Measurements from ENCODE around the gene LSM3. TPM values are rescaled to one million over a fixed set of nuclear protein-coding genes. Genes with fewer than 3 reads are reported as not detected.

The LSM3 gene
- total and polyA plus RNA-seq, 2 experiments from 2014 or later = 12.4 to 22.1 TPM

GRCh38 chr3:14213066-14213774 is 34.6 kb downstream of the LSM3 start:
- Histone ChIP-seq H3K27me3 (no peaks in the 10 kb centered on the region), H3K27ac (no peak overlapping the region), H3K4me3 (no peak overlapping the region), H3K9me2 (replicated peaks; ENCODE audit: insufficient read depth) (no peaks in the 10 kb centered on the region), H2AFZ (no peak overlapping the region), H3K9me3 (ENCODE audit: low read depth) (no peaks in the 10 kb centered on the region), H3K4me1 (ENCODE audit: insufficient read depth) (peaks cover 33% of the 10 kb centered on the region), H3K79me2 (no peaks in the 10 kb centered on the region), H4K20me1 (ENCODE audit: insufficient read depth, poor library complexity, severe bottlenecking) (no peaks in the 10 kb centered on the region), H3K4me2 (no peak overlapping the region), H3K36me3 (replicated peaks; ENCODE audit: insufficient read depth, low read depth) (no peaks in the 10 kb centered on the region)
- WGBS (ENCODE audit: low lambda C conversion rate, missing lambda C conversion rate) = 96% methylated on average over 7 of the region's 7 CpGs
- no peak for TF ChIP-seq EZH2phosphoT487 (IDR thresholded peaks at IDR 0.05; ENCODE audit: low read depth, severe bottlenecking, unreplicated experiment)
- TF ChIP-seq EZH2 (IDR thresholded peaks at IDR 0.05; ENCODE audit: borderline replicate concordance) = no peak
- no peak for TF ChIP-seq CTCF (IDR thresholded peaks at IDR 0.05; ENCODE audit: poor library complexity)
- DNase-seq (ENCODE audit: low spot score) = no peak

GRCh38 chr3:14214764-14215163 is 36.1 kb downstream of the LSM3 start:
- Histone ChIP-seq H3K4me1 (ENCODE audit: insufficient read depth) (peaks cover 19% of the 10 kb centered on the region), H3K9me3 (ENCODE audit: low read depth) (no peaks in the 10 kb centered on the region), H3K79me2 (no peaks in the 10 kb centered on the region), H3K4me3 (no peak overlapping the region), H3K4me2 (no peak overlapping the region), H3K9me2 (replicated peaks; ENCODE audit: insufficient read depth) (no peaks in the 10 kb centered on the region), H3K36me3 (replicated peaks; ENCODE audit: insufficient read depth, low read depth) (no peaks in the 10 kb centered on the region), H2AFZ (no peak overlapping the region), H4K20me1 (ENCODE audit: insufficient read depth, poor library complexity, severe bottlenecking) (no peaks in the 10 kb centered on the region), H3K27me3 (no peaks in the 10 kb centered on the region), H3K27ac (no peak overlapping the region)
- DNase-seq (ENCODE audit: low spot score) = no peak
- 66% methylated on average over 4 of the region's 4 CpGs for WGBS (ENCODE audit: low lambda C conversion rate, missing lambda C conversion rate)
- no peak for TF ChIP-seq EZH2phosphoT487 (IDR thresholded peaks at IDR 0.05; ENCODE audit: low read depth, severe bottlenecking, unreplicated experiment)
- TF ChIP-seq CTCF (IDR thresholded peaks at IDR 0.05; ENCODE audit: poor library complexity) = no peak
- TF ChIP-seq EZH2 (IDR thresholded peaks at IDR 0.05; ENCODE audit: borderline replicate concordance) = no peak

GRCh38 chr3:14216257-14217048 is 37.8 kb downstream of the LSM3 start:
- TF ChIP-seq CTCF (IDR thresholded peaks at IDR 0.05; ENCODE audit: poor library complexity) (no peak), EZH2phosphoT487 (IDR thresholded peaks at IDR 0.05; ENCODE audit: low read depth, severe bottlenecking, unreplicated experiment) (no peak), EZH2 (IDR thresholded peaks at IDR 0.05; ENCODE audit: borderline replicate concordance) (no peak)
- Histone ChIP-seq H3K27ac (no peak overlapping the region), H3K27me3 (no peaks in the 10 kb centered on the region), H3K9me3 (ENCODE audit: low read depth) (peaks cover 4% of the 10 kb centered on the region), H4K20me1 (ENCODE audit: insufficient read depth, poor library complexity, severe bottlenecking) (no peaks in the 10 kb centered on the region), H2AFZ (no peak overlapping the region), H3K4me1 (ENCODE audit: insufficient read depth) (peaks cover 2% of the 10 kb centered on the region), H3K4me2 (no peak overlapping the region), H3K36me3 (replicated peaks; ENCODE audit: insufficient read depth, low read depth) (no peaks in the 10 kb centered on the region), H3K4me3 (no peak overlapping the region), H3K79me2 (no peaks in the 10 kb centered on the region), H3K9me2 (replicated peaks; ENCODE audit: insufficient read depth) (no peaks in the 10 kb centered on the region)
- no peak for DNase-seq (ENCODE audit: low spot score)
- 90% methylated on average over 22 of the region's 22 CpGs for WGBS (ENCODE audit: low lambda C conversion rate, missing lambda C conversion rate)

All from hepatocyte (in vitro differentiated cells).